Pulmonary artery endothelial cell (primary cell): Measurements from ENCODE around the gene WDR93. TPM values are rescaled to one million over a fixed set of nuclear protein-coding genes. Genes with fewer than 3 reads are reported as not detected.

Source experiments
- DNase-seq: peaks from one replicate; pipeline ENCODE4 v3.0.0-alpha.2; 2011; ENCODE audit warnings: low read depth, low spot score
- total RNA-seq: library from RNA; depleted of rRNA; stranded (reverse); fragments of >200 nt; gene quantifications from 2 replicates; pipeline ENCODE4 v1.2.3, GENCODE V29; 2014

WDR93 gene
- under 0.01 and 0.07 TPM in 2 replicates for total RNA-seq

GRCh38 chr15:89690276-89691218 lies at the start of gene WDR93, which contains the start of gene PEX11A:
TSS of gene WDR93 (plus strand) at chr15:89690811. CDS start at chr15:89701747, 10,936 bp downstream.
TSS of gene PEX11A (minus strand) at chr15:89690754. CDS start at chr15:89690632, 122 bp downstream.
- peak; percentile 13 for DNase-seq

- no peak for DNase-seq
These were observed 49.6 kb upstream of the WDR93 start for GRCh38 chr15:89641053-89641452.

- DNase-seq: no peak
These were observed 48.5 kb upstream of the WDR93 start for GRCh38 chr15:89642106-89642505.

- no peak for DNase-seq
These were observed 44.9 kb upstream of the WDR93 start for GRCh38 chr15:89645680-89646079.

GRCh38 chr15:89646416-89647141 lies 44.0 kb upstream of the WDR93 start:
- DNase-seq: no peak

- no peak for DNase-seq
These were observed 43.3 kb upstream of the WDR93 start for GRCh38 chr15:89647191-89647851.

- DNase-seq: no peak
These were observed 42.3 kb upstream of the WDR93 start for GRCh38 chr15:89648106-89649012.

- DNase-seq: no peak
These were observed 41.5 kb upstream of the WDR93 start for GRCh38 chr15:89649013-89649625.

- no peak for DNase-seq
These were observed 40.9 kb upstream of the WDR93 start for GRCh38 chr15:89649716-89650115.

GRCh38 chr15:89652131-89652530 lies 38.5 kb upstream of the WDR93 start:
- DNase-seq: no peak

GRCh38 chr15:89652666-89653065 lies 37.9 kb upstream of the WDR93 start:
- DNase-seq: no peak

- DNase-seq: no peak
These were observed 37.0 kb upstream of the WDR93 start for GRCh38 chr15:89653578-89653977.

GRCh38 chr15:89654301-89654761 lies 36.3 kb upstream of the WDR93 start:
- DNase-seq: no peak

- no peak for DNase-seq
These were observed 35.5 kb upstream of the WDR93 start, which contains the start of gene KIF7 for GRCh38 chr15:89654847-89655805. TSS of gene KIF7 (minus strand) at chr15:89655467. CDS start at chr15:89652930, 2,537 bp downstream.

- no peak for DNase-seq
These were observed 34.3 kb upstream of the WDR93 start for GRCh38 chr15:89656116-89656815.

GRCh38 chr15:89657686-89658200 lies 32.9 kb upstream of the WDR93 start:
- no peak for DNase-seq

GRCh38 chr15:89659295-89659694 lies 31.3 kb upstream of the WDR93 start:
- no peak for DNase-seq

- no peak for DNase-seq
These were observed 30.1 kb upstream of the WDR93 start for GRCh38 chr15:89660556-89660955.
